GM12878 (cell line): ENCODE measurements around the gene FNDC4.

Source experiments
- CTCF ChIP-seq, 3 experiments: IDR thresholded peaks in 2 of 3; conservative IDR thresholded peaks in 1 of 3; 2 replicates each; pipeline ENCODE4 v1.5.1; 2011; ENCODE audit warnings: low read depth in 3 of 3, low read length in 3 of 3, mild to moderate bottlenecking in 3 of 3, control low read depth in 2 of 3, moderate library complexity in 2 of 3, inconsistent platforms in 1 of 3, mixed read lengths in 1 of 3; ENCODE audit not compliant: control insufficient read depth in 2 of 3, insufficient read depth in 1 of 3; ENCODE audit errors: extremely low read depth in 1 of 3
- ETV6 ChIP-seq, 2 experiments: fragments of 450-650 bp in 1 of 2; IDR thresholded peaks in 1 of 2; conservative IDR thresholded peaks in 1 of 2; 2 replicates each; pipeline ENCODE4 v1.6.1; 2014; ENCODE audit warnings: antibody characterized with exemption in 1 of 2, borderline replicate concordance in 1 of 2, low read depth in 1 of 2, mild to moderate bottlenecking in 1 of 2, moderate library complexity in 1 of 2
- FOS ChIP-seq: IDR thresholded peaks from 3 replicates; pipeline ENCODE4 v1.6.1; 2011; ENCODE audit warnings: borderline replicate concordance; ENCODE audit not compliant: insufficient read length; ENCODE audit errors: extremely low read depth
- FOXM1 ChIP-seq: IDR thresholded peaks from 2 replicates; pipeline ENCODE4 v1.6.1; 2012; ENCODE audit warnings: low read depth, mild to moderate bottlenecking, inconsistent platforms, low read length, moderate library complexity
- HDGF ChIP-seq: fragments of 450-650 bp; IDR thresholded peaks from 2 replicates; pipeline ENCODE4 v1.6.1; 2016; ENCODE audit warnings: antibody characterized with exemption
- KLF5 ChIP-seq: fragments of 450-650 bp; IDR thresholded peaks from 2 replicates; pipeline ENCODE4 v1.6.1; 2014; ENCODE audit warnings: mild to moderate bottlenecking; ENCODE audit not compliant: partially characterized antibody
- MAX ChIP-seq: IDR thresholded peaks from 2 replicates; pipeline ENCODE4 v1.6.1; 2012; ENCODE audit warnings: low read depth, low read length, improper control_type of control experiment
- NFXL1 ChIP-seq: fragments of 450-650 bp; IDR thresholded peaks from 2 replicates; pipeline ENCODE4 v1.6.1; 2017; ENCODE audit warnings: antibody characterized with exemption, mild to moderate bottlenecking, borderline replicate concordance
- PBX3 ChIP-seq: IDR thresholded peaks from 2 replicates; pipeline ENCODE4 v1.6.1; 2011; ENCODE audit warnings: mild to moderate bottlenecking, low read depth, low read length, moderate library complexity; ENCODE audit not compliant: insufficient replicate concordance
- SIN3A ChIP-seq: IDR thresholded peaks from 2 replicates; pipeline ENCODE4 v1.6.1; 2012; ENCODE audit warnings: low read depth, low read length, improper control_type of control experiment
- SP1 ChIP-seq: IDR thresholded peaks from one replicate; pipeline ENCODE4 v1.6.1; 2011; ENCODE audit warnings: low read depth, low read length
- ZNF687 ChIP-seq: fragments of 450-650 bp; IDR thresholded peaks from 2 replicates; pipeline ENCODE4 v1.6.1; 2017; ENCODE audit warnings: mild to moderate bottlenecking, moderate library complexity

GRCh38 chr2:27492557-27492956, 2.4 kb downstream of the FNDC4 start:
- TF ChIP-seq CTCF (IDR thresholded peaks at IDR 0.05 in 2 of 3, conservative IDR thresholded peaks at IDR 0.05 in 1 of 3; ENCODE audit: control insufficient read depth in 2 of 3, extremely low read depth in 1 of 3, insufficient read depth in 1 of 3, low read depth in 3 of 3, low read length in 3 of 3) (no peak), SIN3A (no peak), ETV6 (conservative IDR thresholded peaks at IDR 0.05 in 1 of 2, IDR thresholded peaks at IDR 0.05 in 1 of 2; ENCODE audit: borderline replicate concordance in 1 of 2, low read depth in 1 of 2) (no peak), MAX (no peak), HDGF (no peak), FOXM1 (no peak), KLF5 (no peak), ZNF687 (no peak), PBX3 (no peak), SP1 (no peak), NFXL1 (no peak), FOS (no peak)
